ENCODE results near the gene HOATZ. TPM values are rescaled to one million over a fixed set of nuclear protein-coding genes. Genes with fewer than 3 reads are reported as not detected.

HOATZ gene
- total and polyA plus RNA-seq, 2 donors from 2014 or later: not detected

GRCh38 chr11:111559800-111560464, 45.4 kb downstream of the HOATZ start:
- intact Hi-C loops (cut with DNase I): no loop called here
- H3K4me3 ChIP-seq (ENCODE audit: low read length in 3 of 3): no peak overlapping the region
- H3K36me3 ChIP-seq (ENCODE audit: control insufficient read depth in 2 of 3, insufficient read depth in 3 of 3, low read length in 3 of 3): no peaks in the 10 kb centered on the region
- no peaks in the 10 kb centered on the region for H3K27me3 ChIP-seq (ENCODE audit: control insufficient read depth, insufficient read depth, low read length)
- FAIRE-seq: no peak
- TF ChIP-seq, protein P1, sequence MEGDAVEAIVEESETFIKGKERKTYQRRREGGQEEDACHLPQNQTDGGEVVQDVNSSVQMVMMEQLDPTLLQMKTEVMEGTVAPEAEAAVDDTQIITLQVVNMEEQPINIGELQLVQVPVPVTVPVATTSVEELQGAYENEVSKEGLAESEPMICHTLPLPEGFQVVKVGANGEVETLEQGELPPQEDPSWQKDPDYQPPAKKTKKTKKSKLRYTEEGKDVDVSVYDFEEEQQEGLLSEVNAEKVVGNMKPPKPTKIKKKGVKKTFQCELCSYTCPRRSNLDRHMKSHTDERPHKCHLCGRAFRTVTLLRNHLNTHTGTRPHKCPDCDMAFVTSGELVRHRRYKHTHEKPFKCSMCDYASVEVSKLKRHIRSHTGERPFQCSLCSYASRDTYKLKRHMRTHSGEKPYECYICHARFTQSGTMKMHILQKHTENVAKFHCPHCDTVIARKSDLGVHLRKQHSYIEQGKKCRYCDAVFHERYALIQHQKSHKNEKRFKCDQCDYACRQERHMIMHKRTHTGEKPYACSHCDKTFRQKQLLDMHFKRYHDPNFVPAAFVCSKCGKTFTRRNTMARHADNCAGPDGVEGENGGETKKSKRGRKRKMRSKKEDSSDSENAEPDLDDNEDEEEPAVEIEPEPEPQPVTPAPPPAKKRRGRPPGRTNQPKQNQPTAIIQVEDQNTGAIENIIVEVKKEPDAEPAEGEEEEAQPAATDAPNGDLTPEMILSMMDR (IDR thresholded peaks at IDR 0.05; ENCODE audit: borderline replicate concordance, extremely low read depth, insufficient read depth): no peak
- H3K9ac ChIP-seq (ENCODE audit: low read length in 3 of 3): no peak overlapping the region
- peak in 3 of 5 donors; percentile 17 to 36 (median 20) for DNase-seq
- H3K9me3 ChIP-seq (ENCODE audit: control insufficient read depth in 2 of 3, insufficient read depth in 1 of 3, low read length in 3 of 3): peaks cover 0 to 6% (median 0%) of the 10 kb centered on the region in 3 donors
- H3K27ac ChIP-seq (ENCODE audit: low read depth in 2 of 2, low read length in 2 of 2): no peak overlapping the region
- no peaks in the 10 kb centered on the region for H3K4me1 ChIP-seq (ENCODE audit: control insufficient read depth in 2 of 3, insufficient read depth in 2 of 3, low read depth in 1 of 3, low read length in 3 of 3)

GRCh38 chr11:111560800-111561199, 46.2 kb downstream of the HOATZ start:
- Histone ChIP-seq H3K27me3 (ENCODE audit: control insufficient read depth, insufficient read depth, low read length) (no peaks in the 10 kb centered on the region), H3K4me1 (ENCODE audit: control insufficient read depth in 2 of 3, insufficient read depth in 2 of 3, low read depth in 1 of 3, low read length in 3 of 3) (peaks cover 0 to 1% (median 0%) of the 10 kb centered on the region in 3 donors), H3K9me3 (ENCODE audit: control insufficient read depth in 2 of 3, insufficient read depth in 1 of 3, low read length in 3 of 3) (peaks cover 0 to 6% (median 0%) of the 10 kb centered on the region in 3 donors), H3K27ac (ENCODE audit: low read depth in 2 of 2, low read length in 2 of 2) (no peak overlapping the region), H3K36me3 (ENCODE audit: control insufficient read depth in 2 of 3, insufficient read depth in 3 of 3, low read length in 3 of 3) (no peaks in the 10 kb centered on the region), H3K9ac (ENCODE audit: low read length in 3 of 3) (no peak overlapping the region), H3K4me3 (ENCODE audit: low read length in 3 of 3) (no peak overlapping the region)
- intact Hi-C loops (cut with DNase I): no loop called here
- DNase-seq: no peak
- no peak for FAIRE-seq
- TF ChIP-seq, protein P1 (IDR thresholded peaks at IDR 0.05; ENCODE audit: borderline replicate concordance, extremely low read depth, insufficient read depth): no peak

GRCh38 chr11:111561306-111561705, 46.7 kb downstream of the HOATZ start:
- intact Hi-C loops (cut with DNase I): no loop called here
- Histone ChIP-seq H3K27ac (ENCODE audit: low read depth in 2 of 2, low read length in 2 of 2) (no peak overlapping the region), H3K9me3 (ENCODE audit: control insufficient read depth in 2 of 3, insufficient read depth in 1 of 3, low read length in 3 of 3) (peaks cover 0 to under 1% (median 0%) of the 10 kb centered on the region in 3 donors), H3K27me3 (ENCODE audit: control insufficient read depth, insufficient read depth, low read length) (no peaks in the 10 kb centered on the region), H3K9ac (ENCODE audit: low read length in 3 of 3) (no peak overlapping the region), H3K4me3 (ENCODE audit: low read length in 3 of 3) (no peak overlapping the region), H3K4me1 (ENCODE audit: control insufficient read depth in 2 of 3, insufficient read depth in 2 of 3, low read depth in 1 of 3, low read length in 3 of 3) (peaks cover 0 to 2% (median 0%) of the 10 kb centered on the region in 3 donors), H3K36me3 (ENCODE audit: control insufficient read depth in 2 of 3, insufficient read depth in 3 of 3, low read length in 3 of 3) (no peaks in the 10 kb centered on the region)
- DNase-seq (no peak), FAIRE-seq (no peak)
- TF ChIP-seq, protein P1 (IDR thresholded peaks at IDR 0.05; ENCODE audit: borderline replicate concordance, extremely low read depth, insufficient read depth): no peak

Data from kidney (tissue), 14 donors.